IPS-NIHi7 (cell line): Measurements from ENCODE around the gene SLAIN1.
A peak's percentile ranks its signal among the peaks of the same experiment; 100 is the strongest.

Experiments used
- DNase-seq: peaks from one replicate; pipeline ENCODE4 v3.0.0; 2012; ENCODE audit warnings: mixed read lengths; ENCODE audit errors: extremely low spot score

SLAIN1 gene

DNA sequence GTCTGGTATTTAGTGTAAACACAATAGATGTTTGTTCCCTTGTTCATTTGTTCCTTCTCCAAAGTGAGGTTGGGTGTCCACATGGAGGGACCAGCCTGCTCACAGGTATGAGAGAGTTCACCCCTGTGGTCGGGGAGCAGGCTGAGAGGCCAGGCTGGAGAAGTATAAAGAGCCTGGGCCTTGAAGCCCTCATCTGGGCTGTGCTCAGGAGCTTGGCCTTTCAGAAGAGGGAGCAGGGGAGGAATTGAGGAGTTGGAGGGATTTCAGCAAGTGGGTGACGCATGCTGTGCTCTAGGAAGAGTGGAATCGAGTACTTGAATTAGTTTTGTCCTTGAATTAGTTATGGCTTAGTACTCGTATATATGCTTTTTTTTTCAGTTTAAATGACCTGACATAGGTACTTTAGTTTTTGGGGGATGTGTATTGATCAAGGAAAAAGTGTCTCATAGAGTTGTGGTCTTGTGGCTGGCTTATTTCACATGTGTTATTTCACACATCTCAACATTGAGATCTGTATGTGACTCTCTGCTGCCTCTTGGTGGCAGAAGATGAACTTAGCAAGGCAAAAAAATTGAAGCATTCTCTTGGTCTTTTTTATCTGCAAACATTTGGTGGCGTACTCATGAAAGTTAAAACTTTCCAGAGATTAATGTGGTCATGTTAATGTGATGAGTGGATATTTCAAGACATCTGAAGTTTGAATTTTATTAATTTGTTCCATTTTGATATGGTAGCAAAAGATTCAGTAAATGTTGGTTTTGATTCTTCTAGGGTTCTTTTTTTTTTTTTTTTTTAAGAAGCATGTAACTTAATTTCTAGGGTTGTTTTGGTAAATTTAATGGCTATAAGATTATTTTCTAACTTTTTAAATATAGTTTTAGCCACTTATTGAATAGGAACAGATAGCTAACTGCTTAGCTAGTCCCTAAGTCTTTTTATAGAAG is 54.3 kb downstream of the SLAIN1 start:
- peak; percentile 65 for DNase-seq

DNA sequence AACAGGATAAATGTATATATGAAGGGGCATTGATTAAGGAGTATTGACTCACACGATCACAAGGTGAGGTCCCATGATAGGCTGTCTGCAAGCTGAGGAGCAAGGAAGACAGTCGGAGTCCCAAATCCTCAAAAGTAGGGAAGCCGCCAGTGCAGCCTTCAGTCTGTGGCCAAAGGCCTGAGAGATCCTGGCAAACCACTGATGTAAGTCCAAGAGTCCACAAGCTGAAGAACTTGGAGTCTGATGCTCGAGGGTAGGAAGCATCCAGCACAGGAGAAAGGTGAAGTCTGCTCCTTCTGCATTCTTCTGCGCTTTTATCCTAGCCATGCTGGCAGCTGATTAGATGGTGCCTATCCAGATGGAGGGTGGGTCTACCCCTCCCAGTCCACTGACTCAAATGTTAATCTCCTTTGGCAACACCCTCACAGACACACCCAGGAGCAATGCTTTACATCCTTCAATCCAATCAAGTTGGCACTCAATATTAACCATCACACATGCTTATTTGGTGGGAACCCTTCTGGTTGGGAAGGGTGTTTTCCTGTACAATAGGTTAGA is 55.1 kb downstream of the SLAIN1 start:
- DNase-seq, result no peak

DNA sequence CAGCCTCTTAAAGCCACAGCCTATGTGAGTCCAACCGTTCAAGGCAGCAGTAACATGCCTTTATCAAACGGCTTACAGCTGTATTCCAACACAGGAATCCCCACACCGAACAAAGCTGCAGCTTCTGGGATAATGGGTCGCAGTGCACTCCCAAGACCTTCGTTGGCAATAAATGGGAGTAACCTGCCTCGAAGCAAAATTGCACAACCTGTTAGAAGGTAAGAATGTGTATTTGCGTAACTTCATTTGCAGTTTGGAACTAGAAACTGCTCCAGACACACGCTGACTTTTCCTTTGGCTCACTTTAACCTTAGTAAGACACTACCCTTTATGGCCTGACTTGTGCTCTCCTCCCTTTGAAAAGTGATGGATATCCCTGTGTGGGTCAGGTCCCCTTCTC is 63.4 kb downstream of the SLAIN1 start:
- DNase-seq, result no peak

GRCh38 chr13:77767413-77767812 is 69.9 kb downstream of the SLAIN1 start:
- DNase-seq, result no peak

GRCh38 chr13:77774181-77774580 is 76.7 kb downstream of the SLAIN1 start:
- DNase-seq, result no peak

GRCh38 chr13:77776704-77777103 is 79.2 kb downstream of the SLAIN1 start:
- DNase-seq, result no peak

GRCh38 chr13:77779552-77780272 is 82.2 kb downstream of the SLAIN1 start:
- DNase-seq, result peak; percentile 40

- DNase-seq, result no peak
Measured at GRCh38 chr13:77781808-77782207, 84.3 kb downstream of the SLAIN1 start.

GRCh38 chr13:77784515-77784914 is 87.0 kb downstream of the SLAIN1 start:
- DNase-seq, result peak; percentile 18

DNA sequence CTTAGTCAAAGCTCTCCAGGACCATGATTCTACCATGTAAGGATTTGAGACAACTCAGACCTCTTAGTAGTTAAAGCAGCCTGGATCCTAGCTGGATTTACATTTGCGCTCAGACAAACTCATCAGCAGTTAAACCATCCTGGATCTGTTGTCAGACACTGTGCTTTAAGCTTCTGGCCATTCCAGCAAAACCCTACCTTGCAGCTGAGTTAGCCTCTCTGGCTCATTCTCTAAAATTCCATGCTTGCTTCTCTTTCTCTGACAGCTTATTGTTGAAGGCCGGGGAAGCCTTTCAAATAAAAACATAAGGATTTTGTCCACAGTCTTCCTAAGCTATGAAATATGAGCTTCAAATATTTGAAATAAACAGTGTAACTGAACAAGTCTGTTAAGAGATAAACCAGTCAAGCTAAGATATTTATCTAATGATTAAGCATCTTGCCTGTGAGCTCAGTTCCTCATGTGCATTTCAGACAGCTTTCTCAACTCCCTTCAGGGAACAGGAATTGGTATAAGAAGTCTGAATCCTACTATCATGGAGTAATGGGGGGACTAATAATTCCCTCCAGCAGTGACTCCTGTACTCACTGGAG is 89.3 kb downstream of the SLAIN1 start:
- no peak for DNase-seq

GRCh38 chr13:77789376-77789775 is 91.9 kb downstream of the SLAIN1 start:
- DNase-seq, result no peak

GRCh38 chr13:77800219-77800618 is 102.7 kb downstream of the SLAIN1 start:
- DNase-seq, result no peak

- DNase-seq, result no peak
Measured at GRCh38 chr13:77806518-77806917, 109.0 kb downstream of the SLAIN1 start.

DNA sequence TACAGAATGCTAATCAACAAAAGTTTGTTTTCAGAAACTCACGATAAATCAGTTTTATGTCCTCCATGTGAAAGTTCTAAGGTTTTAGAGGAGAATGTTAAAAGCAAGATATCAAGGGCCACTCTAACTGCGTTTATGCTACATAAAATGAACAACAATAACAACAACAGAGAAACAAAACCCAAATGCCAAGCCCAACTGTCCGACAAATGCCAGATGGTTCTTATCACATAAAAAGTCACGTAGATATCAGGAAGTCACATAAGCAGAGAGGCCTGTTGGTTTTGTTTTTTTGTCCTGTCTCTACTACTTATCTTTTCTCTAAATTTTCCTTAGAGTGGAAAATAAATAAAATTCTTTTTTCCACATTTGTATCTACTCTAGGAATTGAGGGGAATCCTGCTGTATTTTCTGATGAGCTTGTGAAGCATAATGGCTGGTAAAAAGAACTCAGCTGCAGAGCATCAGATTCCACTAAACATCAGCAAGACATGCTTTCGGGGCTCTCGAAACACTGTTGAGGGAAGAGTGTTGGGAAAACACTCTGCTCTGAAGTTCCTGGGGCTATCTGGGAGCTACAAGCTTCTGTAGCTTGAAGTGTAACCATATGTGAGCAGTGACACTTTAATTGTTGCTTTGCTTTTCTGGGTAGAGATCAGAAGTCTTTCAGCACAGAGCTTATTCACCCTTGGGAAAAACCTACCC is 110.1 kb downstream of the SLAIN1 start:
- no peak for DNase-seq

GRCh38 chr13:77810430-77810829 is 112.9 kb downstream of the SLAIN1 start:
- peak; percentile 32 for DNase-seq

GRCh38 chr13:77810878-77811277 is 113.4 kb downstream of the SLAIN1 start:
- DNase-seq, result no peak

GRCh38 chr13:77811381-77811780 is 113.9 kb downstream of the SLAIN1 start:
- DNase-seq, result no peak

- no peak for DNase-seq
Measured at GRCh38 chr13:77811981-77812380, 114.5 kb downstream of the SLAIN1 start.
